NK-92 (cell line): Measurements from ENCODE around the gene FAM240B.

Experiments
- DNase-seq: peaks from one replicate; lab custom pipeline; 2025; ENCODE audit not compliant: unreplicated experiment; lab: John Stamatoyannopoulos, UW

Gene FAM240B

DNA sequence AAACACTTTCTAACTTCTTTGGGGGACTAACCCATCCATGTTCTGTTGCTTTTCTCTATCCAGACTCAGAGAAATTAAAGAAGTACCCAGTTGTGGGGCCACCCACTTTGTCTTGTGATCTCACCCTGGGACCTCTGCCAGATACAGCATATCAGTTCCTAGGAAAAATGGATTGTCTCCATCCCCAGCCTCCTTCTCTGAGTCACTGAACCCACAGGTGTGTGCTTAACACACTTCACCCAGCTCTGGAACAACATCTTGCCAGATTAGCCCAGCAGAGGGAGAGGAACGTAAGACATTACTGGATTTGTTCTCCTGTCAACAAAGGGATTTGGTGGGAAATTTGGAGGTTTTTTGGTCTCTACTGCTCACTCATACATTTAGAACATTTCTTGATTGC is 19.2 kb downstream of the FAM240B start:
- DNase-seq = no peak

DNA sequence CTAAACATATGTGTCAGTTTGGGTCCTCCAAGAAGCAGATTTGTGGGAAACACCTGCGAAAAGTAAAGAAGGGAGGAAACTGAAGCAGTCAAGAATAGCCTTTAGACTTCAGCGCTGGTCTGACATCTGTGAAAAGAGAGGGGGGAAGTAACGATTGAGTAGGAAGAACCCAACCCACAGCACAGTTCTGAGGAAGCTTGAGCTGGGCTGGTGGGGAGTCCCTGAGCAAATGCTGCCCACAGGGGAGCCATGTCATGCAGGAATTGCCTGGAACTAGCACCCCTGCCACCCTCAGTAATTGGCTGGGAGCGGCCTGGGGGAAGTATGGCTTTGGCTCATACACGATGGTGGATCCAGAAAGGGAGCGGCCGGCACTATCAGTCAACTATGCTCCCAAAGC is 20.6 kb downstream of the FAM240B start:
- no peak for DNase-seq

DNA sequence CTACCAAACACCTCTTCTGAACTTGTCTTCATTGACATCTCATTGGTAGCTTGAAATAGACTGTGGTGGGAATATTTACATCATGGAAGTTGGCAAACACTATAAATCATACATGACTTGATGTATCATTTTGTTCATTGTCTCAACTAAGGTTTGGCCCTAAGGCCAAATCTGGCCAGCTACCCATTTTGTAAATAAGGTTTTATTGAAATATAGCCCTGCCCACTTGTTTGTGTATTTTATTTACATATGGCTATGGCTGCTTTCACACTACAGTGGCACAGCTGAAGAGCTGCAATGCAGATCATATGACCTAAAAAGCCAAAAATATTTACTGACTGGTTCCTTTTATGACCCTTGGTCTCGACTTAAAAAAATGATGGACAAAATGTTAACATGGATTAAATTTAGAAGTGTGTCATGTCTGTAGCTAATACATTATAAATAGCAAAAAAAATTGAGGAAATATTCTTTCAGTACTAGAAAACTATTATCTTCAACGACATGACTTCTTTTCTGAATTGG is 22.1 kb downstream of the FAM240B start:
- no peak for DNase-seq

DNA sequence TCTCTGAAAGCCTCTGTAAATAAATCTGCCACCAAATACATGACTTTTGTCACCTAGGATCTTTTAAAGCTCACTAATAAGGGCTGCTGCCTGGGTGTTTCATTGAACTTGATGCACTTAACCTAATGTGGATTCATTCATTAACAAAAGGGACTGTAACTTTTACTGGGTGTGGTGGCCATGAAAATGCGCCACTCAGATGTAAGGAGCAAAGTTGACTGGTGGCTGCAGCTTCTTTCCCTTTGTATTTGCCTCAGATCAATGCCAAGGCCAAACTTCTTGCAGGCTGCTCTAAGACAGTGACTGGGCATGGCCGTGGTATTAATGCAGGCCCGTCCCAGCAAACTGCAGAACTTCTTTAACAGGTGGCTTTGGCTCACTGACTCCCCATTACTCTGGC is 22.9 kb downstream of the FAM240B start:
- DNase-seq = no peak

DNA sequence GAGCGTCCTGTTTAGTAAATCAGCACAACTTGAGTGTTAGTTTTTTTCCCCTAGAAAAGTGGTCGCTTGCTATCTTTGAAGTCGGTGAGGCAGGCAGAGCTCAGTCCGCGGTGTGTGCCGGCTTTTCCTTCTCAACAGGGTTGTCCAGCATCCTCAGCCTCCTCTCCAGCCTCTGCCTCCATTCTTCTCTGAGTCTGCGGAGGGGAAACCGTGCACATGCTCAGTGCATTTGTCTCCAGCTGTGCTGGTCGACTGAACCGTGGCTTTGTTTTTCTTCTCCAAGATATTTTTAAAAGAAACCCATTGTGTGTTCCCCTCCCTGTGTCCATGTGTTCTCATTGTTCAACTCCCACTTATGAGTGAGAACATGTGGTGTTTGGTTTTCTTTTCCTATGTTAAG is 25.3 kb downstream of the FAM240B start:
- no peak for DNase-seq

DNA sequence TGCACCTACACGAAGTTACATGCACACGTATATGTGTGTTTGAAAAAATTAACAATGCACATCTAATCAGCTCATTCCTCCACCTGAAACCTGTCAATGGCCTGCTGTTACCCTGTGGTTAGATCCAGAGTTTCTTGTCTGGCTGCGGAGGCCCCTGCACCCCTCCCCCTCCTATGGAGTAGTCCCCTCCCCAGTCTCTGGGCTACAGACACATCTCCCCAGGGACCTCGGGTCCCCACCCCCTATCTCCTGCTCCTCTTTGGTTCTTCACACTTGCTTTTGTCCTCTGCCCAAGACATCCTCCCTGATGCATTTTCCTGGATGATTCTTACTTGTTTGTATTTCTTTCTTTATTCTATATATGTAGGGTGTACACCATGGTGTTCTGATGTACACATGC is 27.2 kb downstream of the FAM240B start:
- no peak for DNase-seq

DNA sequence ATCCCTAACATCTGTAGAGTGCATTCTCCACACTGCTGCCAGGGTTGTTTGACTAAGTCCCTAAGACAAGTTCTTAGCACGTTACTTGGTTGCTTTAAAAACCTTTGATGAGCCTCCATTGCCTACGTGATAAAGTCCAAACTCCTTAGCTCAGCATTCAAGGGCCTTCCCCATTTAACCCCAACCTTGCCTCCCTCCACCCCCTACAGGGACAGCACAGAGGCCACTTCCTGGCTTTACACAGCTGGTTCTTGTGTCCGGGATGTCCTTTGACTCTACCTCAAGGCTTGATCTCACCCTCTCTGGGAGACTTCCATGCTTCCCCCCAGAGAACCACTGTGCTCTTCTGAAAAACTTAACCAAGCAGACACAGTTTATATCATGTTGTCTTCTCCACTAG is 29.4 kb downstream of the FAM240B start:
- no peak for DNase-seq

DNA sequence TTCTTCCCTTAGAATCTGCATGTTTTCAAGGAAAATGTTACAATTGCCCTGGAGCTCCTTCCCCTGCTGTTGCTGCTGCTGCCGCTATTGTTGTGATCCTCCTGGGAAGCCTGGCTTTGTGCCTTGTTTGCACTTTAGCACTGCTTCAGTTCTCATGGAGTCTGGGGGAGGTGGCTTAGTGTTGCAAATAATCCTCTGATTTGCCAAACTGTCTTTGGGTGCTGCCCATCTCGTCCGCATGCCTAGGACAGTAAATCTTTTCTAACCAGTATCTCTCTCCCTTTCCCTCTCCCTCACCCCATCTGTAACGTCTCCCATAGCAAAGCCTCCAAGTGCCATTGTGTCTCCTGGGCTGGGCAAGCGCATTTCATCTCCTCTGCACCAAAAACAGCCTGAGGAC is 30.3 kb downstream of the FAM240B start:
- no peak for DNase-seq

DNA sequence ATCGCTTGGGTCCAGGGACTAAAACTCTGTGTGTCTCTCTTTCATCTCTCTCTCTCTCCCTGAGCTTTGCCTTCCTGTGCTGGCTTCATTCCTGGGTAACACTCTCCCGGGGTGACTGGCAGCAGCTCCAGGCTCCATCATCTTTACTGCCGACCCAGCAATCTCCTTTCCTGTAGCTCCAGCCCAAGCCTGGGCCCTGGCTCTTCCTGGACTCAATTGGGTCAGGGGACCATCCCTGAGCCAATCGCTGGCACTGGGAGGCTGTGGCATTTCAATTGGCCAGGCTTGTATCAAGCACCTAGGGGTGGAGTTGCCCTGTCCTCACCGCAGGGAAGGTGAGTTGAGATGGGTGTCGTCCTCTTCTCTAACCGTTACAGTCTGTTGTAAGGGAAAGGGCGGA is 31.9 kb downstream of the FAM240B start:
- no peak for DNase-seq

DNA sequence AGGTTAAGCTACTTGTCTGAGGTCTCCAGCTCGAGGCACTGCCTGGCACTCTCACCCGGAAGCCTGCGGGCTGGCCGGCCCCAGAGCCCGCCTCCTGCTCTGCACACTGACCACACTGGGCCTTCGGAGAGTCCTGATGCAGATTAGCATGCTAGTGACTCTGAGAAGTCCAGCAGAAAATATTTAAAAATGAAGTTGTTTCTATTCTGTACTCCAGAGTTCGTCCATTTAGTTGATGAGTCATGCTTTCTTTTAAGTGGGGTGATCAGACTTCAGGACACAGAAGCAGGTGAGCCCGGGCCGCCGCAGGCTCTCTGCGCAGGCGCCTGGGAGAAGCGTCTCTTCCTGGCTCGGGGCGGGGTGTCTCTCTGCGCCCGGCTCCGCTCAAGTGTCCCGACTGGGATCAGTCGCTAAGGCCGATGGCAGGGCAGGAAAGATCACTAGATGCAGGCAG is 32.5 kb downstream of the FAM240B start:
- DNase-seq = no peak

DNA sequence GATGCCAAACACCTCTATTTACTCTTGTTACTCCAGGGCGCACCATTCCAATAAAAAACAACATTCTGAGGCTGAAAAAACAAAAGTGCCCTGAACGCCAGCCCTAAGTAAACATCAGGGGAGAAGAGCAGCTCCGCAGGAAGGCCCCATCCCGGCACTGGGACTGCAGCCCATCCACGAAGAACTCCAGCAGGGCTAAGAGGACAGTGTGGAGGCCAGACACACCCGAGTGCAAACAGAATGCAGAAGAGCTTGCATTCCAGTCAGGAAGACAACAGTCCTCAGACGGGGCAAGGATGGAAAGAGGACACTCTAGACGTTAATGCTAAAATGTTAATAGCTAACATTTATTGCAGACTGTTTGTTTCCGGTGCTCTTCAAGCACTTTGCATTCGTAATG is 33.0 kb downstream of the FAM240B start:
- no peak for DNase-seq

DNA sequence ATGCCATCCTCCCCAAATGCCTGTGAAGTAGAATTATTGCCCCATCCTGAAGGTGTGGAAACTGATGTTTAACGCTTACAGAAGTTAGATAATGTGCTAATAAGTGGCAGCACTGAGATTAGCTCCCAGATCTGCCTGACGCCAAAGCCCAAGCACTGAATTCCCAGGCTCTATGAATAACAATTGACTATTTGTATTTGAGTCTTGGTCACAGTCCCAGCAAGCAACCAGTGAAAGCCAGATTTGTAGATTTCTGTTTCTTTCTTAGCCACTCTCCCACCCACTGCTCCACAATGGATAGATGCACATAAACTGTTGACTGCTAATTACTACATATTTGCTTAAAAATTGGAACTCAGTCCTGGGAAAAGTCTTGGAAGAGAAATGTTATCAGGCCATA is 34.4 kb downstream of the FAM240B start:
- no peak for DNase-seq

DNA sequence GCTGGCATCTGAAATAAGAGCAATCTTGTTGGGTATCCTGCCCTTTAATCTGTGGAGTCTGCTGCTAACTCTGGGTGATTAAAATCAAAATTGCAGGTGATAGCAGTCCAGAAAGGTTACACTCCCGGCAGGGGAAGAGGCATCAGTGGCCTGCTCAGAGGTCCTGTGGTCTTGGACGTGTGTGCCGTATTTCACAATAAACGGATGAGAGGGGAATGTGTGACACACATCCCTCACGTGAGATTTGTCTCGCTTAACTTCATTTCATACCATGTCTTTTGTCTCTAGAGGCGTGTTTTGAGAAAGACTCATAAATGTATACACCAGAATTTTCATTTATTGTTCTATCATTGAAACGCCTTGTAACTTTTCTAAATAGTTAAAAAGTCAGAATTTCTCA is 36.6 kb downstream of the FAM240B start:
- DNase-seq = no peak

DNA sequence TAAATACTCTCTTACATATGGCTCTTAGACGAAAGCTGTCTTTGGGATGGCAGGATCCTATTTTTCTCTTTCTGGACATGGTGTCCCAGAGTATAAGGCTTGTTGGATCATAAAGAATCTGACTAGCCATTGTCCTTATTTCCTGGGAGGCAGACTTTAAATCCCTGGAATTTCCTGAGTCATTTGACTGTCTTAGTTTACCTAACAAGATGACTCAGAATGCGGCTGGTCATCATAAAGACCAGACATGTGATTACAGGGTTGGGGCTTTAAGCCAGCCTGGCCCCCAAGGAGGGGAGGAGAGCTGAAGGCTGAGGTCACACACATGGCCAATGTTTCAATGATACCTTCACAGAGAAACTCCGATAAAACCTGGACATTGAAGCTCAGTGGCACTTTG is 37.2 kb downstream of the FAM240B start:
- no peak for DNase-seq

DNA sequence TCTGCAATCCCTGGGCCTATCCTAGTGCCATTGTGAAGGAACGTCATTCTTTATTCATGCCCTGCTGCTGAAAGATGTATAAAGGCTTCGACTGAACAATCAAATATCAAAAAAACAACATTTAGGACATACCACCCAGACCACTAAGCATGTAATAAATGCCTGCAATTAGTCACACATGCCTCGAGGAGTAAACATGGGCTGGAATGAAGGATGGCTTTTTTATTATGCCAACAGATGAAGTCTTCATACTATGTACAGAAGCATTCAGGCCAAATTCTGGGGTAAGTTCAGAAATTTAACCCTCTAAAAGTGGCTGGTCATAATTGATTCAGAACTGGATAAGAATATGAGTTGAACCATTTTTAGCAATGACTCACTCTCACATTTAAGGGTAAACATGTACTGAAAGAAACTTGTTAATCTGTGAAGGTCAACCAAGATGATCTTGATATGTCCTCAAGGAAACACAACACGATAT is 38.1 kb downstream of the FAM240B start:
- no peak for DNase-seq

DNA sequence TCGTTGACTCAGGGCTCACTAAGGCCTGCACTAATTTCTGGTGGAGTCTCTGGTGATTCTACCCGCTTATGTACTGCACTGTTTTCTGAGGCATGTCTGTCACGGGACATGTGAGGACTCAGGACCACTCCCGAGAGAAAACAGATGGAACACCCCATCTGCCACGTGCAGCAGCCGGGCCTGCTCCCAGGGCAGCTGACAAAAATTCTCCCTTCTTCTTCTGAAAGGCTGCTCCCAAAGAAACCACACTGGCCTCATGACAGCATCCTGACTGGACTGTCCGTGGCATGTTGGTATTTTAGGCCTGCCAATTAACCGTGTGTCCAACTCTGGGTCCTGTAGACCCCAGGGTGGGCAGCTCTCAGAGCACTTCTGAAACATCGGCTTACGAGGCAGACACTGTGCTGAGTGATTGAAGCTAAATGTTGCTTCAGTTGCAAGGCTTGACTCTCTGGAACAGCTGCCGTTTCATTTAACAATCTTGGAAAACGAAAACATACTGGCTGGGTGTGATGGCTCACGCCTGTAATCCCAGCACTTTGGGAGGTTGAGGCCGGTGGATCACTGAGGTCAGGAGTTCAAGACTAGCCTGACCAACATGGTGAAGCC is 39.0 kb downstream of the FAM240B start:
- no peak for DNase-seq

DNA sequence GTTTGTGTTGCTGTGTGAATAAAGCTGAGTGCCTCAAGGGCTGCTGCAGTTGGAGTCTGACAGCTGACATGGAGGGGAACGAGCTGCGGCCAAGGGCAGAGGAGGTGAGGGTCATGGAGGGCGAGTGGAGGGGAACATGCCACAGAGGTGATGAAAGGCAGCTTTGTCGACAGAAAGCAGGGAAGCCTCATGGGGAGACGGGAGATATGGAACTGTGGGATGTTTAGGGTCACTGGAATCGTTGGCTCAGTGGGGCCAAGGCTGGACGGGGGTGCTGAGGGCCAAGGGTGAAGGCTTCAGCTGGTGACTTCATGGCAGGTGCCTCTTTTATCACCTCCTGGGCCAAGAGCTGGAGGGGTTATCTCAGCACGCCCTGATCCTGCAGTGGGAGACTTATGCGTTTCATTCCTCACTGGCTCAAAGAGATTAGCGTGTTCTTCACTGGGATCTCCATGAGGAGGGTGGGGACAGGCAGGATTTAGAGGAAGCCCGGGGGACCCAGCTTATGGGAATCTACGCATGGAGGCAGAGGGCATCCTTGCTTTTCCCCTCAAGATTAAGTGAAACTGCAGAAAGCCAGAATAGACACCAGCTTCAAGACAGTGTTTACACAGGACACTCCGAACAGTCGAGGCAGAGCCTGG is 42.2 kb downstream of the FAM240B start:
- DNase-seq = no peak

DNA sequence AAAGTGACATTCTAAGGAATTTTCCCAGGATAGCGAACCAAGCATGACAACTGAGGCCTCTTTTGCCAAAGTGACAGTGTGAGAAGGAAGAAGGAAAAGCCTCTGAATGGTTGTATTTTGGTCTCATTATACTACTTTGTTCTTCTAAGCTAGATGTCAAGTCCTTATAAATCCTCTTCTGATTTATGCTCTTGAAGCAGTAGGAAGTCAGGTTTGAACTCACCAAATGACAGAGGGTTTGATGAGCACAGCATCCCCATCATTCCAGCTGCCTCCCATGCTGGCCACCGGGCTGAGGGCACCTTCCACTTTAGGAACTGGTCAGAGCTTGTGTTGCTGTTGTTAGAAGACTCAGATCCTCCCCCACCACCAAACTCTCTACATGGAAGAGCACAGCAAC is 44.1 kb downstream of the FAM240B start:
- DNase-seq = no peak

DNA sequence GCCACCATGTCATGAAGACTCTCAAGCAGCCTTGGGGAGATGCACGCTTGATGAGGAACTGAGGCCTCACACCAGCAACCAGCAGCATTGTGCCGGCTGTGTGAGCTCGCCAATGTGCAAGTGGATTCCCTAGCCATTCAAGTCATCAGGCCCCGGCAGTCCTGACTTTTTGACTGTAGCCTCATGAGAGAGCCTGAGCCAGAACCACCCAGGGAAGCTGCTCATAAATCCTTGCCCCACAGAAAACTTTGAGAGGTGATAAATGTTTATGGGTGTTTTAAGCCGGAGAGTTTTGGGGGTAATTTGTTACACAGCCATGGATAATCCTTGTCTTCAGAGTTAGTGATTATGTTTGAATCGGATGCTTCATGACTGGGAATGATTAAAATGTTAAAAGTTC is 44.7 kb downstream of the FAM240B start:
- no peak for DNase-seq

DNA sequence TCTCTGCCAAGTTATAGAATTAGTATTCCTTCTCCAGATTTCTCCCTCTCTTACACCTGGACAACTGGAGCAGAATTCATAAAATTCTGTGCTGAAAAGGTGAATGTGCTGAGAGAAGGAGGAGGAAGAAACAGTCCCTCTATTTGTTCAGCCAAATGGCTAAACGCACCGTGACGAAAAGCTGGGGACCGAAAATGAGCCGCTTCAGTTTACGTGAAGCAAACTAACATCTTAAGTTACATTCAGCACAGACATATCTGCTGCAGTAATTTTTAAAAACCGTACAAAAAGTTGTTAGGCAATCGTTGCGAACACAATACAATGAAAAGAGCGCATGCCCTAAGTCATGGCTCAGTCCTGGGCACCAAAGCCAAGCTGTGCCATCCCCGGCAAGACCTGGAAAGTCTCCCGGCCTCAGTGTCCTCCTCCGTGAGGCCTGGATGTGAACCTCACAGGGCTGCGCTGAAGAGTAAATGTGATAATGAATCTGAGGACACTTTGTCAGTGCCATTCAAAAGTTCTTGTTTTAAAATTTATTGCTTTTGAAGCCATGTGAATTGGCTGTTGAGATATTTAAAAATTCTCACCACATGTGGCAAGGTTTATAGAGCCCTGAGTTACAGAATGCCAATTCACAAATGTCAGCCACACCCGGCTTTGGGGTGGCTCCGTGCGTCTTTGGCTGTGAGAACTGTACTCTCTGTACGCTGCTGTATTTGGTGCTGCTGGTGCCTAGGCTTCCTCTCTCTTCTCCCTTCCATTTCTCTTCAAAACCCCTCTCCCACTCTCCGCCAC is 46.3 kb downstream of the FAM240B start:
- DNase-seq = no peak

DNA sequence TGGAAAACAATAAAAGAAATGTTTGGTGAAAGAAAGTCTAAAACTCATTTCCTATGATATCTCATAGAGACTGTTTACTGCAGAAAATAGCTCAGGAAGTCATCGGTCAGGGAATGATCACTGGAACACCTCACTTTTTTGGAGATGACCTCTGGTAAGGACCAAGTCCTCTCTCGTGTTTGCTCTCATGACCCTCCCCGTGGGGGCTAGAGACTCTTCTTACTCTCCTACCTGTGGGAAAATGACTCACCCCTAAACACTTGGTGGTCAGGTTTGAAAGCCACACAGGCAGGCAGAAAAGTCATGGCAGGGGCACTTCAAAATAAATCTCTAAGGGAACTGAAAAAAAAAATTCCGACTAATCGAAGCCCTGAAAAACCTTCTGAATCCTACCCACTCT is 48.2 kb downstream of the FAM240B start:
- DNase-seq = no peak

DNA sequence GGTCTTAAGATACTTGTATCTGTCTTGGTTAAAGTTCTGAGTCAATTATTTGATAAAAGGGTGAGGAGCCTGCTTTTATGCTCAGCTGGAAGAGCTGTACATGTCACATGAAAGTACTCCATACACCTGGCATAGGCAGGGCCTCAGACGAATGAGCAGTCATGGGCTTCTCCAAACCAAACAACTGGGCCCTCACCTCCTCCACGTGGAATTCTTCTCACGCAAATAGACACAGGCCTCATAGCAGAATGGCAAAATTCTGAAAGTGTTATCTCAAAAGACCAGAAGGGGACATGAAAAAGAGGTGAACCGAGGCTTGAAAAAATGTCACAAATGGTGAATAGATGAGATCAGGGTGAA is 48.6 kb downstream of the FAM240B start:
- no peak for DNase-seq
